GM19023 (cell line): ENCODE measurements around the gene WFDC9.
"Not testable (repeated sequence)": the region's sequence is repeated elsewhere in the genome, so short reads cannot be mapped to it uniquely, and the experiment has no call there.

Source experiments
- ATAC-seq: cut with Tn5 transposase; IDR thresholded peaks from one replicate; pipeline ENCODE4 v1.9.1; 2021; ENCODE audit warnings: mild to moderate bottlenecking, moderate library complexity; ENCODE audit not compliant: unreplicated experiment

The WFDC9 gene

GRCh38 chr20:45631184-45631583, at the start of gene WFDC9:
TSS of gene WFDC9 (minus strand) at chr20:45631284. CDS start at chr20:45610181, 21,103 bp downstream.
- ATAC-seq = no peak

GRCh38 chr20:45679650-45680049, 48.6 kb upstream of the WFDC9 start:
- ATAC-seq = no peak

GRCh38 chr20:45672765-45673164, 41.7 kb upstream of the WFDC9 start:
- ATAC-seq = no peak

GRCh38 chr20:45670139-45670538, 39.1 kb upstream of the WFDC9 start, which contains the start of gene WFDC11:
TSS of gene WFDC11 (minus strand) at chr20:45670239. CDS start at chr20:45650600, 19,639 bp downstream.
- ATAC-seq = no peak

- ATAC-seq = not testable (repeated sequence)
Observed at GRCh38 chr20:45657038-45657437, 26.0 kb upstream of the WFDC9 start.

GRCh38 chr20:45651726-45652125, 20.6 kb upstream of the WFDC9 start:
- ATAC-seq = not testable (repeated sequence)

GRCh38 chr20:45649312-45649863, 18.3 kb upstream of the WFDC9 start:
- no peak for ATAC-seq

GRCh38 chr20:45647441-45648050, 16.5 kb upstream of the WFDC9 start:
- no peak for ATAC-seq

GRCh38 chr20:45646875-45647274, 15.8 kb upstream of the WFDC9 start:
- no peak for ATAC-seq

GRCh38 chr20:45645869-45646268, 14.8 kb upstream of the WFDC9 start:
- not testable (repeated sequence) for ATAC-seq

GRCh38 chr20:45641076-45641475, 10.0 kb upstream of the WFDC9 start:
- ATAC-seq = not testable (repeated sequence)

GRCh38 chr20:45639687-45640086, 8.6 kb upstream of the WFDC9 start:
- no peak for ATAC-seq

- ATAC-seq = no peak
Observed at GRCh38 chr20:45636513-45636912, 5.4 kb upstream of the WFDC9 start.

- no peak for ATAC-seq
Observed at GRCh38 chr20:45630371-45630770, 713 bp downstream of the WFDC9 start.

- ATAC-seq = no peak
Observed at GRCh38 chr20:45629496-45630100, 1.5 kb downstream of the WFDC9 start, which contains the start of gene WFDC10A. TSS of gene WFDC10A (plus strand) at chr20:45629739. CDS start at chr20:45629814, 75 bp downstream.

- ATAC-seq = no peak
Observed at GRCh38 chr20:45626540-45626939, 4.5 kb downstream of the WFDC9 start.

- ATAC-seq = no peak
Observed at GRCh38 chr20:45621593-45621992, 9.5 kb downstream of the WFDC9 start.

- ATAC-seq = no peak
Observed at GRCh38 chr20:45617591-45617990, 13.5 kb downstream of the WFDC9 start.

- ATAC-seq = no peak
Observed at GRCh38 chr20:45612314-45612713, 18.8 kb downstream of the WFDC9 start.

GRCh38 chr20:45611054-45611453, 20.0 kb downstream of the WFDC9 start:
- ATAC-seq = no peak

- ATAC-seq = no peak
Observed at GRCh38 chr20:45607810-45608209, 23.3 kb downstream of the WFDC9 start.

- ATAC-seq = no peak
Observed at GRCh38 chr20:45595235-45595634, 35.8 kb downstream of the WFDC9 start.
